ENCODE measurements around the gene ATP6V0D1.
A peak's percentile ranks its signal among the peaks of the same experiment; 100 is the strongest.
"Not testable (repeated sequence)": the region's sequence is repeated elsewhere in the genome, so short reads cannot be mapped to it uniquely, and the experiment has no call there.

ATP6V0D1 gene

DNA sequence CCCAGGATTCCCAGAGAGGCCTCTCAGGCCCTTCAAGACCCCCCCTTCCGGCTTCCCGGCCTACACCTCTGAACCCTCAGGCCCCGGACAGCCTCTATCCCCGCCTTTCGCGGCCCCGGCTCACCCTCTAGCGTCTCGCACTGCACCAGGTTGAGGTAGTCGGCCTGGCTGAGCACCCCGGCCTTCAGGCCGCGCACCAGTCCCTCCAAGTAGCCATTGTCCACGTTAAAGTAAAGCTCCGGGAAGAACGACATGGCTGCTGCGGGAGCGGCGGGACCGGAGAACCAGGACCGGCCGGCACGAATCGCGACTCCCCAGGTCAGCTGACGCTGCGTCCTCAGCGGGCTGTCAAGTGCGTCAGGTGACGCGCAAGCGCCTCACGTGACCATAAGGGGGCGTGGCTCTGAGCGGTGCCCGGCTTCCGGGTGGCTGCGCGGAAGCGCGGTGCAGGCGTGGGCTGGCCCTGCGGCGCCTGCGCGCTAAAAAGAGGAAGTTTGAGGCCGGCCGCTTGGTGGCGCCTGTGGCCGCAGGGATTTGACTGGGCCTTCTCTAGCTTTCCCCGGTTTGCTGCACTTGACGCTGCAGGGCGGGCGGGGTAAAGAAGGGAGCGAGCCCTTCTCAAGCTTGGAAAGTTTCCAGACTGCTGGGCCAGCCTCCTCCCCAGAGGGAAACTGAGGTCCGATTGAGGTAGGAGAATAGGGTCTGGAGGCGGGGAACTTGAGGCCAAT, at the start of gene ATP6V0D1:
Gene ATP6V0D1 (minus strand): TSS at position 325 of the 728 bp plus-strand sequence. CDS start 71 bp downstream, at position 254.
- peak; percentile 100 for DNase-seq

DNA sequence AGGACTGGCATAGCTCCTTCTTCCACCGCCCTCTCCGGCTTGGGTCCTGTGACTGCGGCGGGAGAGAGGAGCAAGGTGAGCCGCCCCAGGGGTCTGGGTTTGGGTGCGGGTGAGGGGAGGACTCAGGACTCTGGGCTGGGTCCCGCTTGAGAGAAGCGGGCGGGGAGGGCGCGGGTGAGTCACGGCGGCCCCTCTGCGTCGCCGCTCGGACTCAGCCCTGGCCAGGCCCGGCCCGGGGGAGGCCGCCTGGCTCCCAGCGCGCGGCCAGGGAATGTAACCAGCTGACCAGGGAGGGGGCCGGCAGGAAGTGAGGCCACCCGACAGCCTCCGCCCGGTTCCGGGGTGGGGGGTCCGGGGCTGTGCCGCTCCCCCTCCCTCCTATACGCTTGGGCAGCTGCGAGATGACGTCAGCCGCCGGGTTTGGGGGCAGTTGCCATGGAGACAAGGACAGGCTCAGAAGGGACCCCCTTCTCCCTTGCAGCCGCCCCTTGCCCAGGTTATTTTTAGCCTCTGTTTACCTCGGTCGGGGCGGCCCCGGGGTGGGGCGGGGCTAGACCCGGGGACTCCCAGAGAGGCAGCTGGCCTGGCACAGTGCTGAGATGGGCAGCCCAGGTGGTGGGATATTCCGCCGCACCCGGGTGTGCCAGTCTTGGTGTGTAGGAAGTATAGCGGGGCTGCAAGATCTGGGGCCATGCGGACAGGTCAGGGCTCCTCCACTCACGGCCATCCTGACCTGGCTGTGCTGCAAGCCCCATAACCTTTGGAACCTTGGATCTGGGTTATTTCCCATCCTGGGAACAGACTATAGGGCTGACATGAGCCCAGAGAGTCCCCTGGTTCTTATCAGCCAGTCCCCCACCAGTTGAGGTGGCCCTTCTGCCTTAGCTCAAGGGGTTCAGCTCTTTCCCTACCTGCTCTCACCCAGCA, 49.3 kb upstream of the ATP6V0D1 start:
- peak; percentile 74 for DNase-seq

DNA sequence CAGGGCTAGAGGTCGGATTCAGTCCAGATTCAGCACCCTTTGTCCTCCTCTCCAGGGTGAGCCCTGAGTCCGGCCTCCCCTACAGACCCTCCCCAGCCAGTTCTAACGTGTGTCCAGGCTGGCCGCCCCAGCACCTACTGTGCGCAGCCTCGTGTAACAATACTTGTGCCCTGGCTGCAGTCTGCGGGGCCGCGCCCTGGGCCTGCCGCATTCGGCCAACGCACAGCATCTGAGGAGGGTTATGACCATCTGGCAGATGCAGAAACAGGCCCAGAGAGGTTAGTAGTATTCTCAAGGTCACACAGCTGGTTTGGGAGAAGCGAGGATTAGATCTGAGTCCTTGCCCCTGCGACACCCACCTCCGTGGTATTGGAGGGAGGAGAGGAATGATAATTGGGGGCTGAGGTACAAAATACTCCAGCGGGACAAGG, 48.6 kb upstream of the ATP6V0D1 start:
- no peak for DNase-seq

GRCh38 chr16:67528870-67529581, 48.1 kb upstream of the ATP6V0D1 start:
- DNase-seq = peak; percentile 74

DNA sequence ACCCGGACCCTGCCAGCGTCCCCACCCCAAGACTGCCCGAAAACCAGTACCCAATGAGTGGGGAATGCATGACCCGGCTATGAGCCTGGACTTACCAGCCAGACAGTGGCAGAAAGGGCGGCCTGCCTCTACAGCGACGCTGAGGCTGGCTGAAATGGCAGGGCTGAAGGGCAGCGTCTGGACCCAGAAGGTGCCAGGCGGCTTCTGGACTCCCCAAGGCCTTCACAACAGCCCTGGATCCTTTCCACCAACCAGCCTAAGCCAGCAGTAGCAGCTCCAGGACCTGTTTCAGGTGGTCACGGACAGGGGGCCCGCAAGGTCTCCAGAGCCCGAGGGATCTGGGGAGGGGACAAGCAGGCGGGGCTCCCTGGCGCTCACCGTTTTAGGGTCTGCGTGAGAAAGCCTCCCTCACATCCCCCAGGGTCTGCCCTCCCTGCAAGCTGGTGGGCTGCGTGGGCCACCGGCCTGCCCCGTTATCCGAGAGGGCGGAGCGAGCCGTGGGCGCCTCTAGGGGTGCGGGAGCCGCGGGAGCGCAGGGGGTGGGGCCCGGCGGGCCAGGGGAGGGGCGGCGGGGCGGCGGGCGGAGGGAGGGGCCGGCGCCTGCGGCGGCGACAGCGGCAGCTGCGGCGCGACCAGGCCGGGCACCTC, 47.4 kb upstream of the ATP6V0D1 start, which contains the start of gene RIPOR1:
Gene RIPOR1 (plus strand): TSS at position 608 of the 648 bp plus-strand sequence. CDS start 9,618 bp downstream, outside the sequence.
- peak; percentile 83 for DNase-seq

GRCh38 chr16:67526149-67526791, 45.3 kb upstream of the ATP6V0D1 start:
- no peak for DNase-seq

GRCh38 chr16:67525176-67525860, 44.4 kb upstream of the ATP6V0D1 start:
- no peak for DNase-seq

DNA sequence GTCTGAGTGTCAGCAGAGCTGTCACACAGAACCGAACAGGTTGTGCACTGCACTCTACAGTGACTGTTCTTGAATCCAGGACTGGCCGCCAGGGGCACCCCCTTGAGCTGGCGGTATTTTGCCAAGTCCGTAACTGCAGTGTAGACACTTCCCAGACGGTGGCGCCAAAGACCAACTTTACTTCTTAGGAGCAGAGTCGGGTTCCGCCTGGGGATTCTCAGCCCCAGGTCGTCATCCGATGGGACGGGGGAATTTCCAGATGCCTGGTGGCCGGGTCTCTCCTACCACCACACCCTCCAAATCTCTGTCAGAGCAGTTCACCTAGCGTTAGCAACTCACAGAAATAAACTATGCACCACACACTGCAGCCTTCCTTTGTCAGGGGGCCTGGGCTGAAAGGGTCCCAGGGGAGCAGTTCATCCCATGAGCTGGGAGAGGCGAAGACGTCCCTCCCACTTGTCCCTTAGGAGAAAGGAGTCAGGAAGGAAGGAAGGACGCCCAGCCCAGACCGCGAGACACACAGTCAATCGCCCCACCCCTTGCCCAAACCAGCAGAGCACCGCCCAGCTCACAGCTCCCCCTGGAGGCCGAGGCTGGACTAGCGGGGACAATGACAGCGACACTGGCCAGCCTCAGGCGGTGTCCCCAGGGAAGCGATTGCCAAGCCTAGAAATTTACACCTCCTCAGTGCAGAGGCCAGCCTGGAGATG, 40.3 kb upstream of the ATP6V0D1 start:
- peak; percentile 99 for DNase-seq

DNA sequence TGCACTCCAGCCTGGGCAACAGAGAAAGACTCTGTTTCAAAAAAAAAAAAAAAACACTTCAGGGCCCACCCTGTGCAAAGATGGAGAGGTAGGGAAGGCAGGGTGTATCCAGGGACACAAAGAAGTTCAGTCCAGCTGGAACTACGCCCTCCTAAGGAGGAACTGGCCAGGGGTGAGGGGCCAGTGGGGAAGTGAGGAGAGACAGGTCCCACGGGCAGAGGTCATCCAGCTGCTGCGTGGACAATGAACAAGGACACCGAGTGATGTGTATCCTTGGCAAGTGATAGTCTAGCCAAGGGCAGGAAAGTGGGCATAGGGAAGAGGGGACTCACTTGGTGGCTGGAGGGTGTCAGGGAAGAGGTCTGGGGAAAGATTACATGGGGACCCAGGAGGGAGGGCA, 38.3 kb upstream of the ATP6V0D1 start:
- no peak for DNase-seq

GRCh38 chr16:67518676-67519075, 37.7 kb upstream of the ATP6V0D1 start:
- no peak for DNase-seq

DNA sequence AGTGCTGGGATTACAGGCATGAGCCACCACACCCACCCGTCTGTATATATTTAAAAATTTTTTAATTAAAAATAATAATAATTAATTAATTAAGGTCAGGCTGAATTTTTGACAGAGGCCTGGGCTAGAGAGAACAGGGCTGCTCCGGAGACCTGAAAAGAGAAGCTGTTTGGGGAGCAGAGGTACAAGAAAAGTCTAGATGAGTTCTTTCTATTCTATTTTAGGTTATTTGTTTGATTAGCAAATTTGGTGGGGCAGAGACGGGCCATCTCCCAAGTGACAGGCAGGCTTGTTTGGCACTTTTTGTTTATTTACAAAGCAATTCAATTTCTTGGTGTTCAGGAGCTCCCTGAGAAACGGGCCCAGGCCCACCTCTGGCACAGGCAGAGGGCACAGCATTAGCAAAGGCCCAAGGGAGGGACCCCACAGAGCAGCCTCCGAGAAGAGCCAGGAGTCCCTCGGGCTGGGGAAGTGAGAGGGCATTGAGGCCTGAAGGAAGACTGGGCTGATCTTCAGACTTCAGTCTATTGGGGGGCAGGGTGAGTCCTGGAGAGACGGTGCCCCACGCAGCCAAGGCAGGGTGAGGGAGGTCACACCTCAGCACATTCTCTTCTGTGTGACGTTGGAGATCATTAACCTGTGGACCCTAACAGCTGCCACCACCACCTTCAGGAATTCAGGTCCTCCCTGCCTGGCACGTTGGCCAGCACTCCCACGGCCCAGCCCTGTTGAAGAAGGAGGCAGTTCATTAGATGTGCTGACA, 36.9 kb upstream of the ATP6V0D1 start:
- DNase-seq = no peak

- no peak for DNase-seq
Measured at GRCh38 chr16:67517155-67517445, 36.1 kb upstream of the ATP6V0D1 start.

DNA sequence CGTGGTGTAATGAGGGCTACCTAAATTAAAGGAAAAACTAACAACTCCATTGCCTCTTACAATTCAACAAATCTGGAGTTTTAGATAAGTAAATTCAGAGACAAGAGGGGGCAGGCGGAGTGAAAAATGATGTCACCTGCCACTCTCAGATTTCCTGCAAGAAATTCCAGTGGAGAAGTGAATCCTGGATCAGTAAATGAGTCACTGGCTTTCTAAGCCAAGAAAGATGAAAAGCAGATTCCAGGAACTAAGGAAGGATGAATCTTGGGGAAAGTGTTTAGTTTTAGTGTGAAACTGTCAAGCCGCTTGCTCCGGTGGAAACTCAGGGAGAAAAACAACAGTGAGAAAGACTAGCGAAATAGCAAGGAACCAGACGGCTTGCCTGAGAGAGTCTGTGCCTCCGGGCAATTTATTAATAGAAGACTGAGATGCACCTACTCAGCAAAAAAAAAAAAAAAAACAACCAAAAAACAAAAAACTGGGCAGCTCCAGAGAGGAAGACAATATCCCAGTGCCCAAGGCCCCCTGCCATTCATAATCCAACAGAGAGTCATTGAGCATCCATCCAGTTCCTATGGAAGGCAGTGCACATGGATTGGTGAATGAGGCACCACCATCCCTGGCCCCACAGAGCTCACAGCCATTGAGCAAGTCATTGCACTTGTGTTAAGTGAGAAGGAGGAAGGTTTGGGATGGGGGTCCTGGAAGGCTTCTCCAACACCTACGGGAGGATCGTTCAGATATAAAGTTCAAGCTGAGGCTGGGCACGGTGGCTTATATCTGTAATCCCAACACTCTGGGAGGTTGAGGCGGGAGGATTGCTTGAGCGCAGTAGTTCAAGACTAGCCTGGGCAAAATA, 35.6 kb upstream of the ATP6V0D1 start:
- no peak for DNase-seq

DNA sequence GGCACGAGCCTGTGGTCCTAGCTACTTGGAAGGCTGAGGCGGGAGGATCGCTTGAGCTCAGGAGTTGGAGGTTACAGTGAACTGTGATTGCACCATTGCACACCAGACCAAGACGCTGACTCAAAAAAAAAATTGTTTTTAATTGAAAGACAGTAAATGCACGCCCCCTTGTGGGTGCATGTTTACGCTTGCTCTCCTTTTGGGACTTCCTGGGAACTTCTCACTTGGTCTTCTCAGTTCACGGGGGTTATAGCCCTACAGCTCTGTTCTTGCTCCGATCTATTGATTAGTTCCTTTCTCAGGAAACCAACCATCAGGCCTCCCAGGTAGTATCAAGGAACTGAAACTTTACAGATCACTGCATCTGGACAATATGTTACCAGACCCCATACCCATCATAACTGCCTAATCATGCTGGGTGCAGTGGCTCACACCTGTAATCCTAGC, 33.4 kb upstream of the ATP6V0D1 start:
- DNase-seq = peak; percentile 90

GRCh38 chr16:67513892-67514291, 32.9 kb upstream of the ATP6V0D1 start:
- not testable (repeated sequence) for DNase-seq

DNA sequence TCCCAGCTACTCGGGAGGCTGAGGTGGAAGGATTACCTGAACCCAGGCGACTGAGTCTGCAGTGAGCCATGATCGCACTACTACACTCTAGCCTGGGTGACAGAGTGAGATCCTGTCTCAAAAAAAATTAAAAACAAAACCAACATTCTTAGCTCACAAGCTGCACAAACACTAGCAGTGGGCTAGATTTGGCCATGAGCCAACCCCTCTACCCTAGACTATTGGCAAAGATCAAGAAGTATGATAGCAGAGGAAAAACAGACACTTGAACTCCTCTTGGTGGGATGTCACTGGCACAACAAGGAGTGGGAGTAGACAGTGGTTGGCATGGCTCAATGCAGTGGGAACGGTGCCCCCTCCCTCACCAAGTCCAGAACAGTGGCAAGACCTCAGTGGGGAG, 28.1 kb upstream of the ATP6V0D1 start:
- DNase-seq = no peak

GRCh38 chr16:67506468-67506867, 25.5 kb upstream of the ATP6V0D1 start:
- no peak for DNase-seq

DNA sequence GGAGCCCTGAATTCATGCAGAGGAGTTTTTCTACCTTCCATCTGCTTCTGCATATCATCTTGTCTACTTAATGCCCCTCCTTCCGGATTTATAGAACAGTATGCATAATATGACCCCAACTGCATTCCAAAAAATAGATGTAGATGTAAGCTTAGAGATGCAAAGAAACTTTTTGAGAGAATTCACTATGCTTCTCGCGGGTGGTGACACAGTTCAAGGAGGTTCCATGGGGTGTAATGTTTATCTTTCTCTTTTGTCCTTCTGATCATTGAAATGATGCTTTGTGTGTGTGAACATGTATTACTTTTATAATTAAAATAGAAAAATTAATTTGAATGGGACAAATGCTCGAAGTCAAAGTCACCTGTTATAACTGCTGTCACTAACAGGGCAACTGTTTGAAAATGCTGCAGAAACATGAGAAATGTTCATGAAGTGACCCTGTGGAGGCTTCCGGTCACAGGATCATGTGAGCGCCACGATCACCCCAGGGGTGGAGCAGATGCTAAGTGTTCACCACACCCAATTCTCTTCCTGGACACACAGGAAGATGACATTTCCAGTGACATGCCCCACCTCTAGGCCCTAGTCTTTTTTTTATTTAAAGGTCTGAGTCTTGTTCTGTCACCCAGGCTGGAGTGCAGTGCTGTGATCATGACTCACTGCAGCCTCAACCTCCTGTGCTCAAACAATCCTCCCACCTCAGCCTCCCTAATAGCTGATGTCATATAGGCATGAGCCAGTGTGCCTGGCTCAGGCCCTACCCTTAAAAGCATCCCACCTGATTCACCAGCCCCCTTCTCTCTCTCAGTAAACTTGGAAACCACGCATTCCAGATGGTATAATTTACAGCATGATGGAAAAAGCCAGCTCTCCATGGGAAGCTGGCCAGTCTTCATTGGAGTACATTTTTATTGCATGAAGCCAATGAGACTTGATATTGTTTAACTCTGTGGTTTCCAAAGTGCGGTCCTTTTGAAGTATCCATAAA, 23.4 kb upstream of the ATP6V0D1 start:
- DNase-seq = peak; percentile 77

Data from activated effector memory CD4-positive, alpha-beta T cell treated with anti-CD3 and anti-CD28 coated beads, Interleukin-2, amount 50 U/mL, for 16 hours (primary cell).